Spinal cord (tissue), 10 donors: Measurements from ENCODE around the gene KCNA1. TPM values are rescaled to one million over a fixed set of nuclear protein-coding genes. Genes with fewer than 3 reads are reported as not detected.
A peak's percentile ranks its signal among the peaks of the same experiment; 100 is the strongest.

Source experiments
- DNase-seq, 6 donors: peaks; one replicate each; pipeline versions ENCODE4 v3.0.0 to v3.0.0-alpha.2; 2013 to 2015; ENCODE audit warnings: low spot score in 6 of 6, low read depth in 4 of 6
- H3K27ac ChIP-seq: one replicate; pipeline ENCODE4 v1.5.1; 2013; ENCODE audit warnings: low read depth, low read length, control low read depth
- H3K27me3 ChIP-seq: one replicate; pipeline ENCODE4 v1.6.1; 2013; ENCODE audit warnings: low read length; ENCODE audit not compliant: control insufficient read depth, insufficient read depth
- H3K36me3 ChIP-seq: one replicate; pipeline ENCODE4 v1.6.1; 2013; ENCODE audit warnings: low read length; ENCODE audit not compliant: control insufficient read depth, insufficient read depth
- H3K4me1 ChIP-seq: one replicate; pipeline ENCODE4 v1.6.1; 2013; ENCODE audit warnings: low read length; ENCODE audit not compliant: control insufficient read depth, insufficient read depth
- H3K4me3 ChIP-seq: one replicate; pipeline ENCODE4 v1.5.1; 2013; ENCODE audit warnings: low read depth, low read length, control low read depth
- H3K9me3 ChIP-seq: one replicate; pipeline ENCODE4 v1.6.1; 2013; ENCODE audit warnings: low read length; ENCODE audit not compliant: control insufficient read depth, insufficient read depth
- WGBS: methylation state at CpG from one replicate; pipeline ENCODE4 v1.1.5; 2013; ENCODE audit warnings: missing lambda C conversion rate; ENCODE audit not compliant: insufficient coverage; 5-methylcytosine and 5-hydroxymethylcytosine counted together
- polyA plus RNA-seq, 2 donors: library from polyadenylated mRNA; unstranded; fragments of 120-200 nt; gene quantifications; one replicate each; pipeline ENCODE4 v1.2.1, GENCODE V29; 2013; ENCODE audit not compliant: insufficient read length in 2 of 2
- total RNA-seq, 2 donors: library from RNA; depleted of rRNA in 1 of 2; stranded (reverse); fragments of 120-200 nt in 1 of 2; fragments of >200 nt in 1 of 2; gene quantifications; one replicate each; pipeline versions ENCODE4 v1.2.3 to v1.2.4, GENCODE V29; 2013 to 2014
- donor health status: healthy.

KCNA1 gene
- total and polyA plus RNA-seq, 4 donors, result 1.9 to 21.8 (median 7.3) TPM

GRCh38 chr12:4909410-4909733 lies 333 bp upstream of the KCNA1 start:
- Histone ChIP-seq H3K27ac (no peak overlapping the region), H3K27me3 (peaks cover 60% of the 10 kb centered on the region), H3K36me3 (no peaks in the 10 kb centered on the region), H3K4me3 (peak overlapping the region; percentile 45), H3K9me3 (no peaks in the 10 kb centered on the region), H3K4me1 (peaks cover 30% of the 10 kb centered on the region)
- WGBS, result 0% methylated on average over 13 of the region's 24 CpGs
- peak in 1 of 6 donors; percentile 42 for DNase-seq

- no peak overlapping the region for H3K27ac ChIP-seq
- WGBS, result under 1% methylated on average over 38 of the region's 49 CpGs
- H3K27me3 ChIP-seq, result peaks cover 61% of the 10 kb centered on the region
- peak overlapping the region; percentile 45 for H3K4me3 ChIP-seq
- H3K9me3 ChIP-seq, result no peaks in the 10 kb centered on the region
- peaks cover 30% of the 10 kb centered on the region for H3K4me1 ChIP-seq
- DNase-seq, result peak in 2 of 6 donors; percentile 32 to 46
- H3K36me3 ChIP-seq, result no peaks in the 10 kb centered on the region
Observed at GRCh38 chr12:4910502-4911315, 1.0 kb downstream of the KCNA1 start.

DNA sequence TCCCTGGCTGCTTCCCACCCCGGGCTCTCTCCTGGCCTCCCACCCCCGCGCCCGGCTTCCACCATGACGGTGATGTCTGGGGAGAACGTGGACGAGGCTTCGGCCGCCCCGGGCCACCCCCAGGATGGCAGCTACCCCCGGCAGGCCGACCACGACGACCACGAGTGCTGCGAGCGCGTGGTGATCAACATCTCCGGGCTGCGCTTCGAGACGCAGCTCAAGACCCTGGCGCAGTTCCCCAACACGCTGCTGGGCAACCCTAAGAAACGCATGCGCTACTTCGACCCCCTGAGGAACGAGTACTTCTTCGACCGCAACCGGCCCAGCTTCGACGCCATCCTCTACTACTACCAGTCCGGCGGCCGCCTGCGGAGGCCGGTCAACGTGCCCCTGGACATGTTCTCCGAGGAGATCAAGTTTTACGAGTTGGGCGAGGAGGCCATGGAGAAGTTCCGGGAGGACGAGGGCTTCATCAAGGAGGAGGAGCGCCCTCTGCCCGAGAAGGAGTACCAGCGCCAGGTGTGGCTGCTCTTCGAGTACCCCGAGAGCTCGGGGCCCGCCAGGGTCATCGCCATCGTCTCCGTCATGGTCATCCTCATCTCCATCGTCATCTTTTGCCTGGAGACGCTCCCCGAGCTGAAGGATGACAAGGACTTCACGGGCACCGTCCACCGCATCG lies 1.8 kb downstream of the KCNA1 start:
- WGBS, result 32% methylated on average over 61 of the region's 61 CpGs
- DNase-seq, result peak in 2 of 6 donors; percentile 5 to 38
- H3K4me3 ChIP-seq, result no peak overlapping the region

GRCh38 chr12:4914720-4915119 lies 5.0 kb downstream of the KCNA1 start:
- 90% methylated on average over 4 of the region's 4 CpGs for WGBS
- Histone ChIP-seq H3K36me3 (no peaks in the 10 kb centered on the region), H3K4me1 (peaks cover 17% of the 10 kb centered on the region), H3K9me3 (no peaks in the 10 kb centered on the region), H3K27ac (no peak overlapping the region), H3K4me3 (no peak overlapping the region), H3K27me3 (peaks cover 41% of the 10 kb centered on the region)
- DNase-seq, result no peak

More for the DNA sequence above, 1.8 kb downstream of the KCNA1 start:
- Histone ChIP-seq H3K36me3 (no peaks in the 10 kb centered on the region), H3K27ac (no peak overlapping the region), H3K27me3 (peaks cover 64% of the 10 kb centered on the region), H3K9me3 (no peaks in the 10 kb centered on the region), H3K4me1 (peaks cover 30% of the 10 kb centered on the region)

GRCh38 chr12:4915752-4916151 lies 6.0 kb downstream of the KCNA1 start:
- H3K4me3 ChIP-seq, result no peak overlapping the region
- no peaks in the 10 kb centered on the region for H3K9me3 ChIP-seq
- no peak overlapping the region for H3K27ac ChIP-seq
- 98% methylated on average over 3 of the region's 4 CpGs for WGBS
- H3K27me3 ChIP-seq, result peaks cover 31% of the 10 kb centered on the region
- H3K36me3 ChIP-seq, result no peaks in the 10 kb centered on the region
- peaks cover 10% of the 10 kb centered on the region for H3K4me1 ChIP-seq
- DNase-seq, result no peak

DNA sequence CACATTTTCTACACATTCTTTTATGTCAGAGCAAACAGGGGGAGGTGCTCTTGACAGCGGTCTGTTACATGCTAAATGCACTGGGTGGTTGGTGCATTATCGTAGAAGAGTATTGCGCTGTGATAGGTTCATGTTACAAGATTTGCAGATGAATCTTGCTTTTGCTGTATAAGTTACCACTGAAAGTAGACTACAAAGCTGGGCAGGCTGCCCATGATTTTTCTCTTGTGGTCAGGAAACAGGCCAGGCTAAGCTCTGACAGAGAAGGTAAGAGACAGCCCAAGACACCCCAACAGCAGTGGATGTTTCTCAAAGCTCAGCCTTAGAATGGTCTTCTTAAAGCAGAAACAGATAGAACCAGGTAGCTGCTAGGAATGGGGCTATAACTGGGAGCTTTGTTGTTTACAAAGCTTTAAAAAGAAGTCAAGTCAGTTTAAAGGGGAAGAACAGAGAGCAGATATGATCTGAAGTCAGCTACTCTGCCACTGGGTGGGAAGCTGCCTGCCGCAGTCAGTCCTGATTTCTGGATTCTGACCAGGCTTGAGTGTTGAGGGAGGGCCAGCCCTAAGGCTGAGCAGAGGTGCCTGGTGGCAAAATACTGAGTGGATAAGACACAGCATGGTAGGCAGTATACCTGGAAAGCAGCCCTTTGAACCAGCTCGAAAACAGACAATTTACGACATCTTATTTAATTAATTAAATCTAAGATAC lies 9.4 kb downstream of the KCNA1 start:
- Histone ChIP-seq H3K27ac (no peak overlapping the region), H3K27me3 (peaks cover 7% of the 10 kb centered on the region), H3K4me3 (no peak overlapping the region), H3K36me3 (no peaks in the 10 kb centered on the region), H3K4me1 (no peaks in the 10 kb centered on the region), H3K9me3 (no peaks in the 10 kb centered on the region)
- 85% methylated on average over 3 of the region's 6 CpGs for WGBS
- DNase-seq, result no peak

DNA sequence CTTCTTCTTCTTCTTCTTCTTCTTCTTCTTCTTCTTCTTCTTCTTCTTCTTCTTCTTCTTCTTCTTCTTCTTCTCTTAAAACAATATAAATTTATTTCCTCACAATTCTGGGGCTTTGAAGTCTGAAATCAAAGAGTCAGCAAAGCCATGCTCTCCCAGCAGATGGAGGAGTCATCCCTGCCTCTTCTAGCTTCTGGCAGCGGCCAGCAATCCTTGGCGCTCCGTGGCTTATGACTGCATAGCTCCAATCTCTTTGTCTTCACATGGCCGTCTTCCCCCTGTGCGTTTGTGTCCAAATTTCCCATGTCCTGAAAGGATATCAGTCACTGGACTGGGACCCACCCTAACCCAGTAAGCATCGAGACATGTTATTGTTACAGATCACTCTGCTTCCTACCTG lies 22.9 kb downstream of the KCNA1 start:
- Histone ChIP-seq H3K27me3 (no peaks in the 10 kb centered on the region), H3K9me3 (no peaks in the 10 kb centered on the region), H3K4me1 (no peaks in the 10 kb centered on the region), H3K4me3 (no peak overlapping the region), H3K27ac (no peak overlapping the region), H3K36me3 (no peaks in the 10 kb centered on the region)
- 83% methylated on average over 6 of the region's 6 CpGs for WGBS
- DNase-seq, result no peak

- no peaks in the 10 kb centered on the region for H3K36me3 ChIP-seq
- no peak for DNase-seq
- no peak overlapping the region for H3K4me3 ChIP-seq
- no peaks in the 10 kb centered on the region for H3K27me3 ChIP-seq
- no peak overlapping the region for H3K27ac ChIP-seq
- no peaks in the 10 kb centered on the region for H3K9me3 ChIP-seq
- no peaks in the 10 kb centered on the region for H3K4me1 ChIP-seq
- no CpG with 5 or more reads among the region's 1 CpG for WGBS
Observed at GRCh38 chr12:4933411-4933810, 23.7 kb downstream of the KCNA1 start.

GRCh38 chr12:4934407-4935035 lies 24.8 kb downstream of the KCNA1 start:
- no peaks in the 10 kb centered on the region for H3K4me1 ChIP-seq
- WGBS, result no CpG with 5 or more reads among the region's 2 CpGs
- no peaks in the 10 kb centered on the region for H3K36me3 ChIP-seq

More at GRCh38 chr12:4934407-4935035, 24.8 kb downstream of the KCNA1 start:
- DNase-seq, result no peak
- Histone ChIP-seq H3K27me3 (no peaks in the 10 kb centered on the region), H3K4me3 (no peak overlapping the region), H3K9me3 (no peaks in the 10 kb centered on the region), H3K27ac (no peak overlapping the region)
